GM18498 (cell line): ENCODE measurements around the gene BRCC3.

ENCODE experiments used
- ATAC-seq: cut with Tn5 transposase; IDR thresholded peaks from one replicate; pipeline ENCODE4 v1.9.1; 2021; ENCODE audit warnings: mild to moderate bottlenecking, moderate library complexity; ENCODE audit not compliant: unreplicated experiment

Gene BRCC3

DNA sequence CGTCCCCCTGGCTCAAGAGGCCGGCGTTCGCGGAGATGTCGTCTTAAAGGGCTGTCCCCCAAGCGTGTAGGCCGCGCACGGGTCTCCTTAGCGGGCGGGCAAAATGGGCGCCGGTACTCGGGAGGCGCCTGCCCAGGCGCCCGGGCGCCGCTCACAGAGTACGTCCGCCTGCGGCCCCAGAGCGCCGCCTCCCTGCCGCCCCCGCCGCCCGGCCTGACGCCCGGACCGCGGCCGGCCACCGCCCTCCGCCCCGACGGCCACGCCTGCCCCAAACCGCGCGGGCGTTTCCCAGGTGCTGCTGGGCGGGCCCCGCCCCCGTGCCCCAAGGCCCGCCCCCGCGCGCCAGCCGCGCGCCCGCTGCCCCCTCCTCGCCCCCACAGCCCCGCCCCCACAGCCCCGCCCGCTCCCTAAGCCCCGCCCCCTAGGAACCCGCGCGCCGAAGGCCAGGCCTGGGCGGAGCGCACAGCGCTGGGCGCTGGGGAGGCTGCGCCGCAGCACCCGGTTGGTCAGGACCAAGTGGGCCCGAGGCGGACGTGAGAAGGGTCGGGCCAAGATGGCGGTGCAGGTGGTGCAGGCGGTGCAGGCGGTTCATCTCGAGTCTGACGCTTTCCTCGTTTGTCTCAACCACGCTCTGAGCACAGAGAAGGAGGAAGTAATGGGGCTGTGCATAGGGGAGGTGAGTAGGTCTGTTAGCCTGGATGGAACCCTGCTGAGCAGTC, at the start of gene BRCC3, which contains the start of the genes CMC4 and MTCP1:
BRCC3 (plus strand) TSS at position 534 of the 719 bp plus-strand sequence; CDS start at position 554, 20 bp downstream.
CMC4 (minus strand) TSS at position 162 of the 719 bp plus-strand sequence. CDS start 7,113 bp downstream, outside the sequence.
MTCP1 (minus strand) TSS at position 162 of the 719 bp plus-strand sequence. CDS start 5,126 bp downstream, outside the sequence.
- peak; percentile 92 for ATAC-seq

DNA sequence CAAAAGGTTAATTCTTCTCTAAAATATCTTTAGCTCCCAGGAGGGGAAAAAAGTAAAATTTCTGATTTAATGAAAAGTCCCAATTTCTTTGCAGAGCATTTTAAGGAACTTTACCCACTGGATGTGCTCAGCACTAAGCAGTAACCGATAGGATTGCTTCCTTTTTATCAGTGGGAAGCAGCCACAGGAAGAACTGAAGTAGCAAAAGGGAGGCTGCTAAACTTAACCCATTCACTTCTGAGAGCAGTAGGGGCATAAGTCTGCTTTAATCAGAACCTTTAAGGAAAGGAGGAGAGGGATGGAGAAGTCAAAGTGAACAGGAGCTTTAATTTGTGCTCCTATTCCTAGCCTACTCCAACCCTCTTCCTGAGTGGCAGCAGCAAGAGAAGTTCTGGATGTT, 48.7 kb upstream of the BRCC3 start, which contains the start of gene F8:
F8 (minus strand) TSS at position 139 of the 400 bp plus-strand sequence. CDS start 171 bp downstream, outside the sequence.
- ATAC-seq, result no peak

DNA sequence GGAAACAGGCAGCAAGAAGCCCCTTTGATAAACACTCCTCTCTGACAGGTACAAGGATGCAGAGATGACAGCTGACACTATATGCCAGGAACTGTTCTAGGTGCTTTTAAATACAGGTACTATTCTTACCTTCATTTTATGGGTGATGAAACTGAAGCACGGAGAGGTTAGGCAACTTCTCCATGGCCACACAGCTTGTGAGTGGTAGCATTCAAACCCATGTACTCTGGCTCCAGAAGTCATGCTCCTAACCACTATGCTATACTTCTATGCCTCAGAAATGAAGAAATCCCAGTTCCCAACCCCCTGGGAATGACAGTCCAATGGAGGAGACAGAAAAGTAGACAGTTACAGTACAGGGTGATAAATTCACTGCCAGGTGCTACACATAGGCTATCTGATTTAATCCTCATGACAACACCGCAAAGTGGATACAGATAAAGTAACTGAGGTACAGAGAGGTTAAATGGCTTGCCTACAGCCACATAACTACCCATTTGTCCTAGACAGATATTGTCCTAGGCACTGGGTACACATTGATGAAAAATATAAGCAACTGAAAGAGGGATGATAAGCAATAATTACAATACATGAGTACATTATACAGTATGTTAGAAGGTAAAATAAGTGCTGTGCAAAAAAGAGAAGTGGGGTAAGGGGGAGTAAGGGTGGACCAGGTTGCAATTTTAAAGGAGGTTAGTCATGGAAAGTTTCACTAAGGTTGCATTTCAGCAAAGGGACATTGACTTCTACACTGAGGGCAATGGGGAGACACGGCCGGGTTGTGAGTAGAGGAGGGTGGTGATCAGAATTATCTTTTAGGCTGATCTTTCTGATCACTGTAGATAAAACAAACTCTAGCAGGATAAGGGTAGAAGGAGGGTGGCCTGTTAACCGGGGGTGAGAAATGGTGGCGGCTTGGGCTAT, 47.1 kb upstream of the BRCC3 start:
- no peak for ATAC-seq

DNA sequence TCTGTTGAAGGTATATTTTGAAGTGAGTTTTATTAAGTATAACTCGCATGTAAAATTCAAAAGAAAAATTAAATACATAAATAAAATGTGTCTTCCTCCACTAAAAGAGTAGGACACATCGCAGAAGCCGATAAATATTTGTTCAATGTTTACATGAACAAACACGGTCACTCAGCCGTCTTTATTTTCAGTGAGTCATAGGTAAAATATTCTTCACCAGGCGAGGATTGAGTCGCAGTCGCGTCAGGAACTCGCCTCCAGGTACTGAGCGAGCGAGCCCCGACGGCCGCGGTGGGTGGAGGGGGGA, 44.9 kb upstream of the BRCC3 start:
- no peak for ATAC-seq

DNA sequence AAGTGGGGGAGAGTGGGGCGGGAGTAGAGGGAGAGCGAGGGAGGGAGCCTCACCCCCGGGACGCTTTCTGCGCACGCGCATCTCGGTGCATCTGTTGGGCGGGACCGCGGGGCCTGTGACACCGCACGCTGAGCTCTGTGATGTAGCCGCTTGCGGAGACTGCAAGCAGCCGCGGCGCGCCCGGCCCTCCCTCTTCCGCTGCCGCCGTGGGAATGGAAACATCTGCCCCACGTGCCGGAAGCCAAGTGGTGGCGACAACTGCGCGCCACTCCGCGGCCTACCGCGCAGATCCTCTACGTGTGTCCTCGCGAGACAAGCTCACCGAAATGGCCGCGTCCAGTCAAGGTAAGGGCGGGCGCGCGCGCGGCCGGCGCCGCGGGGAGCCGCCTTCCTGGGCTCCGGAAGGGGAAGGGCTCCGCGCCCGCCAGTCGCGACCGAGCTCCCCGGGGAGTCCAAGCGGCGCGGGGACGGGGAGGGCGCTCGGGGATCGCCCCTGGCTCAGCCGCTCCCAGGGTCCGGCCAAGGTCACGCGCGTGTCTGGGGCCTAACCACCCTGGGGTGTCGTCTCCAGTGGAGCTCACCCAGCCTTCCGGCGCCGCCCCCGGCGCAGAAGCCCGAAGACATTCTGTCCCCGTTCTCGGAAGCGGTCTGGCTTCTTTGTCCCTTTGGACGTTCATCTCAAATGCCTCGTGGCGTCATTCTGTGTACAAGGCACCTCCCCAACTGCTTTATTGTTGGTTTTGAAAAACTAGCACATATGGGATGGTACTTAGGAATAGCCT, 44.4 kb upstream of the BRCC3 start, which contains the start of gene FUNDC2:
FUNDC2 (plus strand) TSS at position 118 of the 782 bp plus-strand sequence; CDS start at position 213, 95 bp downstream.
- ATAC-seq, result peak; percentile 88

DNA sequence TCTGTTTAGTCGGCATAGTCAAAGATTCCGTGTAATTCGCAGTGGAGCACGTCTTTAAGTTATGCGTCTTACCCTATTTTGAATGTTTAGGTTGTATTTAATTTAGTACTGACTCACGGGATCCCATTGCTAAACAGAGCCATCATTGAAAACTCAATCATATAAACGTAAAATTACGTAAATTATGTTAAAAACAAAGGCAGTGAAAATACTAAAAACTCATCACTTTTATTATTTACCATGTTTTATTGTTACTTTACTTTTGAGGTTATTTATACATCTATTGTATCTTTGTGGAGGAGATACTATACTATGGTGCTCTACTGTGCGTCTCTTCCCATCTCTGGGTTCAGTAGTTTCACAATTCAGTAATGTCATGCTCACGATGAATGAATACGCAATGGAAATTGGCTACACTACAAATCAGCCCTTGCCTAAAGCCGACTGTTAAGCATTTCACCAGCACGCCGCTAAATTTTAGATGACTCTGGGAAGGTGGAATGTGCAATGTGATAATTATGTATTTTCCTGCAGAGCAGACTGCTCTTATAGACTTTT, 43.7 kb upstream of the BRCC3 start:
- no peak for ATAC-seq

DNA sequence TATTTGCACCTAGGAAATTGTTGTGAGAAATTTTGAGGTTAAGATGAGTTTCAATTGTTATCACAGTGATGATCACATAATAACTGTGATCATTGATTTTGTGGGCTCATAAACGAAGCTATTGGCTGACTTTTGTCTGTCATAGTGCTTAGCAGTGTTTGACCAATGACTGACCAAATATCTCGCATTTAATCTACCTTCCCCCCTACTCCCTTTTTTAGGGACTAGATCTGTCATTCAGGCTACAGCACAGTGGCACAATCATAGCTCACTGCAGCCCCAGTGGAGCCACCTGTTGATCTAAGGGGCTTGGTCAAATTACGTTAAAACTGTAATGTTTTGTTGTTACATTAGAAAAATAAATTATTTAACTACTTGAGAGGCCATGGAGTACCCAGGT, 43.2 kb upstream of the BRCC3 start:
- ATAC-seq, result no peak

DNA sequence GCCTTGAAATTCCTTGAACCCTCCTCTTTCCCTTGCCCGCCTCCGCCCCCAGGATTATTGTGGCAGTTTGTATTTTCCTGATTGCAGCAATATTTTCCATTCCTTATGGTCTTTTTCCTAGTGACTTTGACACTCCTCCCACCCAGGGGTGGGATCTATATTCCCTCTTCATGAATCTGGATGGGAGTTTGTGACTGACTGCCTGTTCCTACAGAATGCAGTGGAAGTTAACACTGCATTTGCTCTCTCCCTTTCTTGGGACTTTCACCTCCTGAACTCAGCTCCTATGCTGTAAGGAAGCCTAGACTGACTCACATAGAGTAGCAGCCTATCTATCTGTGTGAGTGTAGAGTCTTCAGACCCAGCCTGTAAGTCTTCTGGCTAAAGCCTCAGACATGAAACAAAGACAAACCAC, 42.4 kb upstream of the BRCC3 start:
- no peak for ATAC-seq

DNA sequence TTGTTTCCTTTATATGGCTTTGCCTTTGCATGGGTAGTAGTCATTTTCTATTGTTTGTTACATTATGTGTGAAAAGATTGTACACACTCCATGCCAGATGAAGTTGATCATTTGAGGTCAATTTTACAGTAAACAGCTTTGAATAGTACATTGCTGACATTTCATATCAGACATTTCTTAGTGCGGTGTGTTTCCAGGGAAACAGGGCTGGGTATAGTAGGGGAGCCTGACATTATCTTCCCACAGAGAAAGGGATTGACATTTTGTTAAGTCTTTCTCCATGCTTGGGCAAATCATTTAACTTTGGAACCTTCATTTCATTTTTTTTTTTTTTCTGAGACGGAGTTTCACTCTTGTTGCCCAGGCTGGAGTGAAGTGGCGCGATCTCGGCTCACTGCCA, 39.7 kb upstream of the BRCC3 start:
- ATAC-seq, result no peak

DNA sequence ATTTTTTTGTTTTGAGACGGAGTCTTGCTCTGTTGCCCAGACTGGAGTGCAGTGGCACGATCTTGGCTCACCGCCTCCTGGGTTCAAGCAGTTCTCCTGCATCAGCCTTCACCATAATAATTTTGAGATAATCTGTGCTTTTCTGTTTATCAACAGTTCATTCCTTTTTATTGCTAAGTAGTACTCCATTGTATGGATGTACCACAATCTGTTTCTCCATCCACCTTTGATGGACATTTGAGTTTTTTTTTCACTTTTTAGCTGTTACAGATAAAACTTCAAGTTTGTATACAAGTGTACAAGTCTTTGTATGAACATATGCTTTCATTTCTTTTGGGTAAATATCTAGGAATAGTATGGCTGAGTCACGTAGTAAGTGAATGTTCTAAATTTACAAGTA, 35.6 kb upstream of the BRCC3 start:
- no peak for ATAC-seq

DNA sequence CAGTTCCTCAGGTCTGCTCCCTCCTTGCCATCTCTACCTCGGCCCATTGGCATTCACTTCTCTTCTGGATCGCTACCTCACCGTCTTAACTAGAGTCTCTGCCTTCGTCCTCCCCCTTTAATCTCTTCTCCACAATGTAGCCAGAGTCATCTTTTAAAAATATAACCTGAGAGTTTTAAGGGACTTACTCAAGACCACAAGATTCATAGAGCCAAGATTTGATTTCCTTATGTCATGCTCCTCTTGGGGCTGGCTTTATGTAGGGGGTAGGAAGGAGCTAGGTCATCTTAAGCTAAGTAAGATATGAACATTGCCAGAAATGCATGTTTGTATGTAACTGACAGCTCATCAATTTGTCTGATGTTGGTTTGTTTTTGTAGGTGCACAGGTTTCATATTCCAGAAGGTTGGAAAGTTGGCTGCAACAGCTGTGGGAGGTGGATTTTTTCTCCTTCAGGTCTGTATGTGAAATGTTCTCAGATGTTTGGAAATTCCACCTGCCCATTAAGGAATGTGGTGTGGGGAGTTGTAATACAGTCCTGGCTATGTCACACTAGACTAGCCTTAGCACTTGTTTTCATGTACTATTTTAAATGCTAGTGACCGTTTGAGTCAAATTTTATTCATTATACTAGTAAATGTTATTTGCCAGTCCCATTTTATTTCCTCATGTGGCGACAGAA, 25.0 kb upstream of the BRCC3 start:
- no peak for ATAC-seq

DNA sequence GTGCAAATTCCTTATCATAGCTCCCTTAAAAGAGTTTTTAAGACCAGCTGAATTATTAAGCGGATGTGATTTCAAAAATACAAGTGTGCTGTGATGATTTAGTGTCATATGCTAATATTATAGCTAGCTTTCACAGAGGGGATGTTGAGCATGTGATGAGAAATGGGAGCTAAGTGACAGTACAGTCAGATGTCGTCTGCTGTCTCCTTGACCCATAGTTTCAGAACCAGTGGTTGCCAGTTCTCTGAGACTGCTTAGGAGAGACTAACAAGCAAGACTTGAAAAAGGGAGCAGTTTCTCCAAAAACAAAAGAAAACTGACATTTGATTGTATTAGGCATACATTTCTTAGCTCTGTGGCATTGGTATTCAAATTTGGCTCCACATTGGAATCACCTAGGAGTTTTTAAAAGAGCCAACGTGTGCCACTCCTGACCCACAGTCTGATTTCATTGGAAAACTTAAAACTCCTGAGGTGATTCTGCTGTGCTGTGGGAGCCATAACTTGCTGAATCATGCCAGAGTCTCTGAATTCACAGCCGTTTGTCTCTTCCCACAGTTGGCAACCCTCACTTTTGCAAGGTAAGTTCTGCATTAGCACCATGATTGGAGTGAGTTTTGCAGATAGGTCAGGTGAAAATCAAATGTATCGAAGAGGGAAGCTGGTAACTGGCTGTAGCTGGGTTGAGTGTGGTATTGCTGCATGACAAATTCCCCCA, 24.3 kb upstream of the BRCC3 start:
- no peak for ATAC-seq

DNA sequence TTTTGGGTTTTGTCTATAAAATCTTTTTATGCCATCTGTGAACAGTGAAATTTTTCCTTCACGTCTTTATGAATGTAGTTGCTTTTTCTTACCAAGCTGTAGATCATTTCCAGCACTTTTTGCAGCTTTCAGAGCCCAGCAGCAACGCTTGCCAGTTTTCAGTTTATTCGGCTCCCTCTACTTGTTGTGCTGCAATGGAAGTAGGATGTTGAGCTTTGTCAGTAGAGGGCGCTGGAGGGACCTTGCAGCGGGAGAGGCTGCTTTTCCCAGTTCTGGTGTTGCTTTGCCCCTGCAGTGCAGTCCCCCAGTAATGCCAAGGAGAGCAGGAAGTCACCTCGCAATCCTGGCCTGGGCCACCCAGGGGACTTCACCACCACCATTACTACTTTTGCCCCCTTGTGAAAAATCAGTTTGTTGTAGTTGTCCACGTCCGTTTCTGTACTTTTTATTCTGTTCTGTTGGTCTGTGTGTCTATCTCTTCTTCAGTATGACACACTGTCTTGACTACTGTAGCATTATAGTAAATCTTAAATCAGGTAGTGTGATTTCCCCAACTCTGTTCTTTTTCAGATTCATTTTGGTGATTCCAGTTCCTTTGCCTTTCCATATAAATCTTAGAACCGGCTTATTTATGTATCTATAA, 22.2 kb upstream of the BRCC3 start:
- no peak for ATAC-seq

DNA sequence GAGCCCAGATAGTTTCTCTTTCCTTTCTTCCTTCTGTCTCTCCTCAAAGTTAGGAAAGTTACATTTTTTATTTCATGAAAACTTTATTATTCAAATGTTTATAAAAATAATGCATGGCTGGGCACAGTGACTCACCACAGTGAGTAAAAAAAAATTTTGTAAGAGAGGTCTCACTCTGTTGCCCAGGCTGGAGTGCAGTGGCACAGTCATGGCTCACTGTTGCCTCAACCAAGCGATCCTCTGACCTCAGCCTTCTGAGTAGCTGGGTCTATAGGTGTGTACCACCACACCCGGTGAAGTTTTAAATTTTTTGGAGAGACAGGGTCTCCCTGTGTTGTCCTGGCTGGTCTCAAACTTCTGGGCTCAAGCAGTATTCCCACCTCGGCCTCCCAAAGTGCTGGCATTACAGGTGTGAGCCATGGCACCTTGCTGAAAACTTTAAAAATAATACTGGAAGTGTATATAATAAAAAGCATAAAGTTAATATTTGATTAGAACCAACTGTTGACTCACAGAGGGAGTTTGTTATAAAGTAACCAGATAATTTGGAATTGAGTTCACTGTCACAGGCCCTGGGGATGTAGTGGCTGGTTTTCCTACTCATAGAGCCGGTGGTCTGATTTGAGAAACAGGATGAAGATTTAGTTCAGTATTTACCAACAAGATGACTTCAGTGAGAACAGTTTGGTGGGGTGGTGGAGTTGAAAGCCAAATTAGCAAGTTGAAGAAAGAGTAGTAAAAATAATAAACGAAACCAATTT, 18.4 kb upstream of the BRCC3 start:
- ATAC-seq, result no peak

DNA sequence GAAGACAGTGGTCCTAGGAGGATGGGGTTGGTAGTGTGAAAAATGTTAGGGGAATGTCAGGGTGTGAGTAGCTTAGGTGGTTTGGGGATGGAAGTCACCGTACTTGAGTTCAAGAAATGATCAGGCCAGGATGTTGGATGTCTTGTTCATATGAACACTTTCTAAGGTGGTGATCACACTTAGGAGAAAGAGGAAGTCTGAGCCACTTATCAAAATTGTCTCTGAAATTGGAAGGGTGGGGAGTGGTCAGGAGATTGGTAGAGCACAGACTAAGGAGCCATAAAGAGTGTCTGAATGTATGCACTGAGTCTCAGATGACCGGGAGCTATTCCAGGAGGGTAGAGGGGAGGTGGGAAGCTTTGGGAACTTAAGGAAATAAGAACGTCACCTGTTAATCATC, 17.7 kb upstream of the BRCC3 start:
- ATAC-seq, result no peak

DNA sequence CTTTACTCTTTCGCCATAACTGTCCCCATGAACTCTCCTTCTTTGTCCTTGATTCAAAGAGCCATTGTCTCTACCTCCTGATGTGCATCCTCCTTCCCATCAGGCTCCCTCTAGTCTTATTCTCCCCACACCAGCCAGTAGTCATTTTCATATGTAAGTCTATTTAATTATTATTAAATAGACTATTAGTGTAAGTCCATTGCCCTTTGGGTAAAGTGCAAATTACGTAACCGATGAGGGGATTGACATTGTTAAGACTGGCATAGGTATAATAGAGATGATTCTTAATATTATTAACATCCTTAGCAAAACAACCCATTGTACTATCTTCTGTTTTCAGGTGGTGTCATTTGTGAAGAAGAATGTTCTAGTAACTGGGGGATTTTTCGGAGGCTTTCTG, 17.1 kb upstream of the BRCC3 start:
- ATAC-seq, result no peak

DNA sequence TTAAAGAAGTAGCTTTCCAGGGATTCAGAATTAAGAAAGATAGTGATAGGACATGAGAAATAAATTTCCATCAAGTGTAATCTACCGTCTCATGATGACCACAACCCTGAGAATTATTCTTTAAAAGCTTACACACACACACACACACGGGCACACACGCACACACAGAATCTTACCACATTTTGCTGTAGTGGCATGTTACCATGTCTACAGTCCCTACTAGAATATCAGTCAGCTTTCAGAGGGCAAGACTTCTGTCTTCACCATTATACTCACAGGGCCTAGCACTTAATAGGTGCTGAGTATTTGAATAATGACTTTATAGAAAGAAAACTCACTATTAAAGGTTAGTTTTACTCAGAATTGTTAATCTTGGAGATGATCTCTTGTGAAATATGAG, 15.8 kb upstream of the BRCC3 start:
- ATAC-seq, result no peak

DNA sequence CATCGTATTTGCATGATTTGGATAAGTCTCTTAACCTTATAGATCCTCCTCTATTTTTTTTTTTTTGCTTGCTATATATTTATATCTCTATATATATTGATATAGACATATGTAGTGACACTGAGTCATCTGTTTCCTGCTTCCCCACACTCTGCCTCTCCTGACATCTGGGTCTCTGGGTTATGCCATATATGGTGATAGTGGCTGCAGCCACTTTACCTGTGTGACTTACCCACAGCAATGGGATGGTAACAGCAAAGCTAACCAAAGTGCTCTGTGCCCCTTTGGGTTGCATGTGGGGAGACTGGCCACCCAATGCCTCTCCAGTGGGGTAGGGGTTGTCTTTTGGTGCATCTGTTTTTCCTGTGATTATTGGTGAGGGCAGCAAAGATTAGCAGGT, 14.8 kb upstream of the BRCC3 start:
- ATAC-seq, result no peak
